PC-9 (cell line): ENCODE data around the gene SPAM1.

Experiments used
- EZH2 ChIP-seq: fragments of 200-600 bp; sonication (generic); IDR thresholded peaks from 2 replicates; pipeline ENCODE4 v1.8.0; 2017; ENCODE audit warnings: antibody characterized with exemption, low read depth
- TF ChIP-seq, protein P1 (sequence below): fragments of 200-600 bp; sonication (generic); conservative IDR thresholded peaks from 2 replicates; pipeline ENCODE4 v1.6.1; 2017; ENCODE audit warnings: mixed run types, antibody characterized with exemption, mild to moderate bottlenecking, moderate library complexity

DNA sequence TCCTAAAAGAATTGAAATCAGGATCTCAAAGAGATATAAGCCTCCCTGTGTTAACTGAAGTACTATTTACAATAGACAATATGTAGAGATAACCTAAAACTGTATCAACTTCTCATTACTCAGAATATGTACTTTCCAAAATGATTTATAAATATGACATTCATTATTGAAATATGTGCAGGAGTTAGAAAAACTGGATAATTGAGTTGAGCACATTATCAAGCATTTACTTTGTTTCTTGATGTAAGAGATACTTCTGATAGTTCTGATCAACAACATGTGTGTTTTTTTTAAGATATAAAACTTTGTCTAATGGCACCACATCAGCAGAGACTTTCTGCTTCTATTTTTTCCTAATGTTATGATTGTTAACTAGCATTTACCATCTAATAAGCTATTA, 41.9 kb upstream of the SPAM1 start:
- TF ChIP-seq, protein P1, sequence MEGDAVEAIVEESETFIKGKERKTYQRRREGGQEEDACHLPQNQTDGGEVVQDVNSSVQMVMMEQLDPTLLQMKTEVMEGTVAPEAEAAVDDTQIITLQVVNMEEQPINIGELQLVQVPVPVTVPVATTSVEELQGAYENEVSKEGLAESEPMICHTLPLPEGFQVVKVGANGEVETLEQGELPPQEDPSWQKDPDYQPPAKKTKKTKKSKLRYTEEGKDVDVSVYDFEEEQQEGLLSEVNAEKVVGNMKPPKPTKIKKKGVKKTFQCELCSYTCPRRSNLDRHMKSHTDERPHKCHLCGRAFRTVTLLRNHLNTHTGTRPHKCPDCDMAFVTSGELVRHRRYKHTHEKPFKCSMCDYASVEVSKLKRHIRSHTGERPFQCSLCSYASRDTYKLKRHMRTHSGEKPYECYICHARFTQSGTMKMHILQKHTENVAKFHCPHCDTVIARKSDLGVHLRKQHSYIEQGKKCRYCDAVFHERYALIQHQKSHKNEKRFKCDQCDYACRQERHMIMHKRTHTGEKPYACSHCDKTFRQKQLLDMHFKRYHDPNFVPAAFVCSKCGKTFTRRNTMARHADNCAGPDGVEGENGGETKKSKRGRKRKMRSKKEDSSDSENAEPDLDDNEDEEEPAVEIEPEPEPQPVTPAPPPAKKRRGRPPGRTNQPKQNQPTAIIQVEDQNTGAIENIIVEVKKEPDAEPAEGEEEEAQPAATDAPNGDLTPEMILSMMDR: no peak
- no peak for TF ChIP-seq EZH2
